Measurements from ENCODE around the gene CLEC10A. TPM values are rescaled to one million over a fixed set of nuclear protein-coding genes. Genes with fewer than 3 reads are reported as not detected.
"Not testable (repeated sequence)": the region's sequence is repeated elsewhere in the genome, so short reads cannot be mapped to it uniquely, and the experiment has no call there.

Gene CLEC10A
- total RNA-seq, 1 experiment from 2014 or later = not detected

- DNase-seq (ENCODE audit: low read depth) = no peak
These were observed 5.1 kb downstream of the CLEC10A start for GRCh38 chr17:7074931-7075330.

- DNase-seq (ENCODE audit: low read depth) = no peak
These were observed 7.6 kb downstream of the CLEC10A start for GRCh38 chr17:7072406-7072805.

- no peak for DNase-seq (ENCODE audit: low read depth)
These were observed 9.3 kb downstream of the CLEC10A start for GRCh38 chr17:7070712-7071111.

- DNase-seq (ENCODE audit: low read depth) = no peak
These were observed 11.8 kb downstream of the CLEC10A start for GRCh38 chr17:7068268-7068667.

- no peak for DNase-seq (ENCODE audit: low read depth)
These were observed 12.9 kb downstream of the CLEC10A start for GRCh38 chr17:7067198-7067597.

GRCh38 chr17:7064261-7064660 is 15.8 kb downstream of the CLEC10A start:
- no peak for DNase-seq (ENCODE audit: low read depth)

GRCh38 chr17:7063518-7064094 is 16.4 kb downstream of the CLEC10A start:
- no peak for DNase-seq (ENCODE audit: low read depth)

GRCh38 chr17:7060165-7060891 is 19.7 kb downstream of the CLEC10A start:
- DNase-seq (ENCODE audit: low read depth) = peak; percentile 96

- peak; percentile 61 for DNase-seq (ENCODE audit: low read depth)
These were observed 21.1 kb downstream of the CLEC10A start for GRCh38 chr17:7058831-7059447.

GRCh38 chr17:7056386-7056785 is 23.7 kb downstream of the CLEC10A start:
- peak; percentile 90 for DNase-seq (ENCODE audit: low read depth)

GRCh38 chr17:7050583-7050982 is 29.5 kb downstream of the CLEC10A start:
- DNase-seq (ENCODE audit: low read depth) = not testable (repeated sequence)

GRCh38 chr17:7048968-7049367 is 31.1 kb downstream of the CLEC10A start:
- DNase-seq (ENCODE audit: low read depth) = no peak

GRCh38 chr17:7047566-7047965 is 32.5 kb downstream of the CLEC10A start:
- no peak for DNase-seq (ENCODE audit: low read depth)

GRCh38 chr17:7046725-7047397 is 33.2 kb downstream of the CLEC10A start:
- not testable (repeated sequence) for DNase-seq (ENCODE audit: low read depth)

GRCh38 chr17:7046127-7046724 is 33.8 kb downstream of the CLEC10A start:
- DNase-seq (ENCODE audit: low read depth) = no peak

GRCh38 chr17:7045492-7046126 is 34.4 kb downstream of the CLEC10A start:
- DNase-seq (ENCODE audit: low read depth) = peak; percentile 70

GRCh38 chr17:7043497-7044198 is 36.4 kb downstream of the CLEC10A start, which contains the start of gene SLC16A11:
TSS of gene SLC16A11 (minus strand) at chr17:7044092. CDS start at chr17:7043513, 579 bp downstream.
- no peak for DNase-seq (ENCODE audit: low read depth)

GRCh38 chr17:7043182-7043496 is 36.9 kb downstream of the CLEC10A start:
- no peak for DNase-seq (ENCODE audit: low read depth)

- no peak for DNase-seq (ENCODE audit: low read depth)
These were observed 37.4 kb downstream of the CLEC10A start for GRCh38 chr17:7042501-7043181.

Data from M059J (cell line).